ENCODE data around the gene PITPNC1. TPM values are rescaled to one million over a fixed set of nuclear protein-coding genes. Genes with fewer than 3 reads are reported as not detected.

Gene PITPNC1
- total RNA-seq, 1 donor from 2014 or later, result 5.4 TPM

DNA sequence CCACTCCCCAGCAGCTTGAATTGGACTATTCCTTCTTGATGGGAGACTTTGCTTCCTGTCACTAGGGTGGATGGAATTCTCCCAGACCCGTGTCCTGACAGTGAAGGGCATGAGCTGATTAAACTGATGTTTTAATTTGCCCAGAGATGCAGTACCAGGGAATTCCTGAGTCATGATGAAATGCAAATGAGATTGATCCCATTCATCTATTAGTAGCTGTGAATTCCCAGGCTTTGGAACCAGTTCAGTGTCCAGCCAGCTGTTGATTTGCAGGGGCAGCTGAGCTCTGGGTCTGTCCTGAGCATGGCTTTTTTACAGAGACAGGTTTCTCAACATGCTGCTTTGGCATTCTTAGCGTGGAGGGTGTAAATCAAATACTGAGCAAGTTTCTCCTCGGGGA lies 157.9 kb downstream of the PITPNC1 start:
- no peaks in the 10 kb centered on the region for H3K27me3 Mint-ChIP-seq (ENCODE audit: low read depth)
- H3K4me1 Mint-ChIP-seq (ENCODE audit: low read depth), result peaks cover 3% of the 10 kb centered on the region
- peaks cover 5% of the 10 kb centered on the region for H3K9me3 Mint-ChIP-seq (ENCODE audit: low read depth)
- TF ChIP-seq, protein P1, sequence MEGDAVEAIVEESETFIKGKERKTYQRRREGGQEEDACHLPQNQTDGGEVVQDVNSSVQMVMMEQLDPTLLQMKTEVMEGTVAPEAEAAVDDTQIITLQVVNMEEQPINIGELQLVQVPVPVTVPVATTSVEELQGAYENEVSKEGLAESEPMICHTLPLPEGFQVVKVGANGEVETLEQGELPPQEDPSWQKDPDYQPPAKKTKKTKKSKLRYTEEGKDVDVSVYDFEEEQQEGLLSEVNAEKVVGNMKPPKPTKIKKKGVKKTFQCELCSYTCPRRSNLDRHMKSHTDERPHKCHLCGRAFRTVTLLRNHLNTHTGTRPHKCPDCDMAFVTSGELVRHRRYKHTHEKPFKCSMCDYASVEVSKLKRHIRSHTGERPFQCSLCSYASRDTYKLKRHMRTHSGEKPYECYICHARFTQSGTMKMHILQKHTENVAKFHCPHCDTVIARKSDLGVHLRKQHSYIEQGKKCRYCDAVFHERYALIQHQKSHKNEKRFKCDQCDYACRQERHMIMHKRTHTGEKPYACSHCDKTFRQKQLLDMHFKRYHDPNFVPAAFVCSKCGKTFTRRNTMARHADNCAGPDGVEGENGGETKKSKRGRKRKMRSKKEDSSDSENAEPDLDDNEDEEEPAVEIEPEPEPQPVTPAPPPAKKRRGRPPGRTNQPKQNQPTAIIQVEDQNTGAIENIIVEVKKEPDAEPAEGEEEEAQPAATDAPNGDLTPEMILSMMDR (IDR thresholded peaks at IDR 0.05), result no peak
- H3K4me3 Mint-ChIP-seq (ENCODE audit: unreplicated experiment), result no peak overlapping the region
- DNase-seq (ENCODE audit: low spot score), result no peak
- peaks cover 2% of the 10 kb centered on the region for H3K36me3 Mint-ChIP-seq (ENCODE audit: low read depth)
- no peak overlapping the region for H3K27ac Mint-ChIP-seq (ENCODE audit: unreplicated experiment)

DNA sequence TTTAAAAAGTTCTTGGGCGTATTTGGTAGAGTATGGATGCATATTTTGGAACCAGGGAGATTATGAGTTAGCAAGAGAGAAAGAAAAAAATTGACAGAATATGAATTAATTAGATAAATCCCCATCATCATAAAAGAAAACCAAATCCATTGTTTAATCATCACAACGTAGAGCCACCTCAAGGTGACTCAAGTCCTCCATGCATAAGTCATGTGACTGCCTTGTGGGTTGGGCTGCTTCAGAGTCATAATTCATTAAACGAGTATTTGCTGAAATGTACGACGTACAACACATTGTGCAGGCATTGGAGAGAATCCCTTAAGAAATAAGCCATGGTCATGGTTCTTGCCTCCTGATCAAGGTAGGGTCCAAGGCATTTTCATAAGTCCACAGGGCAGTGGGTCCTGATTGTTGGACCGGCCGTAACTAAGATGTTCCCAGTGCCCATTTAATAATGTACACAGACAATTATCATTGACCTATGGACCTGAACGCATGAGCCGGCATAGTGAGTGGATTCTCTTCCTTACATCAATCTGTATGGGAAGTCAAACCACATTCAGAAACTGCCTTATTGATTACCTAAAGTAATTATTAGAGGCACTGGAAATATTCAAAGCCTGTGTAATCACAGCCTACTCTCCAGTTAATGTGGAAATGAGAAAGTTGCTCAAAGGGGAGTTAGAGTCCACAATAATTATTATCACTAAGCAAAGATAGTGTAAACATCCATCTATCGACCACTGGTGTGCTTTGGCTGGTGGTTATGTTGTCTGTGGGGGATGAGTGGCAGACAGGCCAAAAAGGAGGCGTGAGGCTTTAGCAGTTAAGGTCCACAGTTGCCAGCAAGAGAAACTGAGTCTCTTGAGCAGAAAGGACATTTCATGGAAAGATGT lies 165.4 kb downstream of the PITPNC1 start:
- Mint-ChIP-seq H3K27me3 (ENCODE audit: low read depth) (no peaks in the 10 kb centered on the region), H3K27ac (ENCODE audit: unreplicated experiment) (no peak overlapping the region), H3K36me3 (ENCODE audit: low read depth) (no peaks in the 10 kb centered on the region), H3K9me3 (ENCODE audit: low read depth) (no peaks in the 10 kb centered on the region), H3K4me3 (ENCODE audit: unreplicated experiment) (no peak overlapping the region), H3K4me1 (ENCODE audit: low read depth) (peaks cover 5% of the 10 kb centered on the region)
- no peak for DNase-seq (ENCODE audit: low spot score)
- TF ChIP-seq, protein P1 (IDR thresholded peaks at IDR 0.05), result no peak

DNA sequence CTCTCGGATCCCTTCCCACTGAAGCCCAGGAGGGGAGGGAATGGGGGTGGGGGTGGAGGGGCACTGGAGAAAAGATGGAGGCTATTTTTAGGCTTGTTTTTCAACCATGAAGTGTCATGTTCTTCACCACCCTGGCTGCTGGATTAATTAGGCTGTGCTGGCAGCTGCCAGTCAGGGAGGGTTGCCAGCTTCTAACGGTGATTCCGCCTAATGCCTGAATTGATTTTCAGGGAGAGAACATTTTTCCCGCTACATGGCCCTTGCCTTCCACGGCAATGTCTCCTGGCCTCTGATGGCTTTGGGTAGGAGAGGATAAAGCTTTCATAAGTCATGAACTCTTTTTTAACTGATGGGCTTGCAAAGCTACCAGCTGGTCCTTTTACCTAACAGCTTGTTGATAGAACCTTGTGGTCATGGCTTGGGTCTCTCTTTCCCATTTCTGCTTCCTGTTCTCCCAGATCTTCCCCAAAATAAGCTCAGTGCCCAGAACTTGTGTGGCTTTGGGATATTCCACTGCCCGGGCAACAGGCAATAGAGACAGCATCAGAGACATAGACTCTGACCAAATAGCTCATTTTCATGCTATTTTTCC lies 167.4 kb downstream of the PITPNC1 start:
- Mint-ChIP-seq H3K27ac (ENCODE audit: unreplicated experiment) (no peak overlapping the region), H3K36me3 (ENCODE audit: low read depth) (no peaks in the 10 kb centered on the region), H3K27me3 (ENCODE audit: low read depth) (no peaks in the 10 kb centered on the region), H3K9me3 (ENCODE audit: low read depth) (no peaks in the 10 kb centered on the region), H3K4me1 (ENCODE audit: low read depth) (peaks cover 5% of the 10 kb centered on the region), H3K4me3 (ENCODE audit: unreplicated experiment) (no peak overlapping the region)
- TF ChIP-seq, protein P1 (IDR thresholded peaks at IDR 0.05), result no peak
- DNase-seq (ENCODE audit: low spot score), result no peak

DNA sequence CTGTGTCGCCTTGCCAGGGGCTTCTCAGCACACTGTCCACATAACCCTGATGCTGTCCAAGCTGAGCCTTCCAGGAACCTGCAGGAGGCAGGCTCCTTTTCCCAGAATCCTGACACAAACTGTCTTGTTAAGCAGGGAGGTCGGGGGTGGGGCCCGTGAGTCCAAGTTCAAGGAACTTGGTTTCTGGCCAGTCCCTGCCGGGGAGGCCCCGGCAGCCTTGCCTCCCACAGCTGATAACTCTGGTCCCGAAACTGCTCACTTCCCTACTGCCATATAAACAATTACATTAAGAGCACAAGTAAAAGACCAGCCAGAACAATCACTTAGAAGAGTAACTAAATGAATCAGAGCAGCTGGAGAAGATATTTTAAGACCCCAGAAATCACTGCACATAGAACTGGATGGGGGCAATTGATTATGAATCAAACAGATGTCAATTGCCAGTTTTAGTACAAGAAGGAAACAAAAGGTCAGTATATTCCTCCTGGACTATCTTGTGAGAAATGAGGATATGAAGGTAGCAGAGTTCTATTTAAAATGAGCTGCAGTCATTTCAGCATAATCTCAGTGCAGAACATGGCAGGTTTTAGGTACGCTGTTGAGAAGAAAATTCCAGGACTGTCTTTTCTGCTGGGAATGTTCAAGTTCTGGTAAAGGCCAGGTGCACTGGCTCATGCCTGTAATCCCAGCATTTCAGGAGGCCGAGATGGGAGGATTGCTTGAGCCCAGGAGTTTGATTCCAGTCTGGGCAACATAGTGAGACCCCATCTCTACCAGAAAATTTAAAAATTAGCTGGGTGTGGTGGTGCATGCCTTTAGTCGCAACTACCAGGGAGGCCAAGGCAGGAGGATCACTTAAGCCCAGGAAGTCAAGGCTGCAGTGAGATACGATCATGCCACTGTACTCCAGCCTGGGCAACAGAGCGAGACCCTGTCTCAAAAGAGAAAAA lies 169.8 kb downstream of the PITPNC1 start:
- Mint-ChIP-seq H3K27ac (ENCODE audit: unreplicated experiment) (no peak overlapping the region), H3K4me3 (ENCODE audit: unreplicated experiment) (no peak overlapping the region), H3K9me3 (ENCODE audit: low read depth) (no peaks in the 10 kb centered on the region), H3K36me3 (ENCODE audit: low read depth) (no peaks in the 10 kb centered on the region), H3K27me3 (ENCODE audit: low read depth) (no peaks in the 10 kb centered on the region), H3K4me1 (ENCODE audit: low read depth) (peaks cover 5% of the 10 kb centered on the region)
- no peak for DNase-seq (ENCODE audit: low spot score)
- TF ChIP-seq, protein P1 (IDR thresholded peaks at IDR 0.05), result no peak

DNA sequence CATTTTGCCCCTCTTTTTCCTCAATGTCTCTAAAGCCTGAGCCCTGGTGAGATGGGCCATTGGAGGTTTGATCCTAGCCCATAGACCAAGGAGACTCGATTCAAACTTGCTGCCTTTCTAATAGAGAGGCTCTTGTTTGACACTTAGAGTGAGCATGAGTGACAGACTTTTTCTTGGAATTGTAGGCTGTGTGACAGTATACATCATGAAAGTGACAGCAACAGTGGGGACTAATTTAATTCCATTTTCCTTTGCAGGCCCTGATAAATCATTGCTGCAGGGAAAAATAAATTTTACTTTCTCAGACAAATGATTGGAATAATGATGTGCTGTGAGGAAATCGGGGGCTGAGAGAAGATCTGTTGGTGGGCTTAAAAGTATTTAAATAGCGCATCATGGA lies 171.6 kb downstream of the PITPNC1 start:
- Mint-ChIP-seq H3K4me3 (ENCODE audit: unreplicated experiment) (no peak overlapping the region), H3K27ac (ENCODE audit: unreplicated experiment) (no peak overlapping the region), H3K9me3 (ENCODE audit: low read depth) (no peaks in the 10 kb centered on the region), H3K27me3 (ENCODE audit: low read depth) (no peaks in the 10 kb centered on the region), H3K36me3 (ENCODE audit: low read depth) (no peaks in the 10 kb centered on the region), H3K4me1 (ENCODE audit: low read depth) (peaks cover 5% of the 10 kb centered on the region)
- TF ChIP-seq, protein P1 (IDR thresholded peaks at IDR 0.05), result no peak
- no peak for DNase-seq (ENCODE audit: low spot score)
